ENCODE results near the gene ACVR2B.
"Not testable (repeated sequence)": the region's sequence is repeated elsewhere in the genome, so short reads cannot be mapped to it uniquely, and the experiment has no call there.

GRCh38 chr3:38432871-38433658 lies 20.6 kb upstream of the ACVR2B start:
- not testable (repeated sequence) for TF ChIP-seq CTCF, POLR2A, EP300 (IDR thresholded peaks at IDR 0.05)
